Breast epithelium (tissue), 3 donors: ENCODE results near the gene MLXIP.

ENCODE experiments used
- CTCF ChIP-seq, 3 donors: fragments of 450-650 bp; IDR thresholded peaks; one replicate each; pipeline ENCODE4 v1.5.1; 2016 to 2017; ENCODE audit warnings: antibody characterized with exemption in 3 of 3, mild to moderate bottlenecking in 3 of 3, moderate library complexity in 3 of 3
- POLR2A ChIP-seq: fragments of 450-650 bp; IDR thresholded peaks from one replicate; pipeline ENCODE4 v1.6.1; 2016; ENCODE audit warnings: antibody characterized with exemption, mild to moderate bottlenecking, moderate library complexity
- POLR2AphosphoS5 ChIP-seq, 3 donors: sonication (generic); formaldehyde crosslinking; IDR thresholded peaks; one replicate each; pipeline ENCODE4 v1.6.1; 2017; ENCODE audit warnings: antibody characterized with exemption in 3 of 3

- TF ChIP-seq CTCF (IDR thresholded peaks at IDR 0.05) (no peak), POLR2A (no peak), POLR2AphosphoS5 (IDR thresholded peaks at IDR 0.05) (no peak)
Observed at GRCh38 chr12:122096591-122097149, 18.1 kb downstream of the MLXIP start.
